DMS79 treated with DMSO at 0.1 percent for 48 hours (cell line): ENCODE results near the gene UBN2.

Experiments
- DNase-seq: peaks from one replicate; lab custom pipeline; 2025; lab: John Stamatoyannopoulos, UW

UBN2 gene

DNA sequence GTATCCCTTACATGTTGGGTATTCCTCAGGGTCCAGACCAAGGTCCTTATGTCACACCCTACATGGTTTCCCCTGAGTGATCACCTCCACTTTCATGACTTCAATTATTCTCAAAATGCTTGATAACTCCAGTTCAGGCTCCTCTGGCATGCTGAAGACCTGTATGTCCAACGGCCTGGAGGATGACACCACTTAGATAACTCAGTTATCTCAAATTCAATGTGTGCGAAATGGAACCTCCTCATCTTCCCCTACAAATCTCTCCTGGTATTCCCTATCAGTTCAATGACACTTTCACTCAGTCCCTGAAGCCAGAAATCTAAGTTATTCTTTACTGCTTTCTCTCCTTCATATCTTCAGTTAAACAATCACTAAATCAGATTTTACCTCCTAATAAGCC, 120.0 kb downstream of the UBN2 start:
- no peak for DNase-seq

DNA sequence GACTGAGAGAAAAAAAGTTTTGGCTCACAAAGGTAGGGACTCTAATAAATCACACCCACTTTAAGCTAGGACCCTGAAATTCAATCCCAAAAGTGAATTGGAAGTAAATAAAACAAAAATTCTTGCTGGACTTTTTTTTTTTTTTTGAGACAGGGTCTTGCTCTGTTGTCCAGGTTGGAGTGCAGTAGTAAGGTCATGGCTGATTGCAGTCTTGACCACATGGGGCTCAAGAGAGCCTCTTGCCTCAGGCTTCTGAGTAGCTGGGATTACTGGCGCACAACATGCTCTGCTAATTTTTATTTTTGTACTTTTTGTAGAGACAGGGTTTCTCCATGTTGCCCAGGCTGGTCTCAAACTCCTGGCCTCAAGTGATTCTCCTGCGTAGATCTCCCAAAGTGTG, 123.7 kb downstream of the UBN2 start:
- no peak for DNase-seq

DNA sequence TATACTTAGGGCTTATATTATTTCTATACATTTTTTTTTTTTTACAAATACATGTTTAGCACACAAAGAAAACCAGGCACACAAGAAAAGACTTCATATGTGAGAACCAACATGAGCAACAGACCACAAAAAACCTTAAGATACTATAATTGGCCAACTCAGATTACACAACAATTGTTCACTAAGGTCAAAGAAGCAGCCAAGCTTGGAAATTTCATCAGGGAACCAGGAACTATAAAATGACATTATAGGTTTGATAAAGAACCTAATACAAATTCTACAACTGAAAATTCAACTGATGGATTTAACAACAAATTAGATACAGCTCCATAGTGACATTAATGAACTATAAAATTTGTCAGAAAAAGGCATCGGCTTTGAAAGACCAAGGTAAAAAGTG, 124.3 kb downstream of the UBN2 start:
- DNase-seq: no peak
